WTC11 (cell line): Measurements from ENCODE around the gene NEK6. TPM values are rescaled to one million over a fixed set of nuclear protein-coding genes. Genes with fewer than 3 reads are reported as not detected.

ENCODE experiments used
- ATAC-seq: fragments of 200-7000 bp; cut with Tn5 transposase; 2 replicates; pipeline ENCODE4 v1.10.0; 2021; ENCODE audit warnings: mild to moderate bottlenecking, moderate library complexity
- CTCF ChIA-PET: fragments of 300-600 bp; sonication (Branson Sonifier 250); formaldehyde crosslinking; loops from one replicate; lab custom pipeline; 2021; ENCODE audit warnings: antibody characterized with exemption; lab: Charles Lee
- POLR2A ChIA-PET: fragments of 350-600 bp; sonication (Branson Sonifier 250); formaldehyde crosslinking; loops from one replicate; lab custom pipeline; 2021; ENCODE audit warnings: antibody characterized with exemption; lab: Charles Lee
- DNase-seq: peaks from one replicate; pipeline ENCODE4 v3.0.0; 2021; ENCODE audit warnings: low spot score
- H3K27ac Mint-ChIP-seq: 2 replicates; pipeline ENCODE4 v1.8.0; 2021; ENCODE audit warnings: mixed read lengths
- H3K27me3 Mint-ChIP-seq: 2 replicates; pipeline ENCODE4 v1.8.0; 2021; ENCODE audit warnings: low read depth, mild to moderate bottlenecking, moderate library complexity, mixed read lengths
- H3K36me3 Mint-ChIP-seq: 2 replicates; pipeline ENCODE4 v1.8.0; 2021; ENCODE audit warnings: mixed read lengths
- H3K4me1 Mint-ChIP-seq: 2 replicates; pipeline ENCODE4 v1.8.0; 2022; ENCODE audit warnings: mixed read lengths
- H3K4me3 Mint-ChIP-seq: 2 replicates; pipeline ENCODE4 v1.8.0; 2021; ENCODE audit warnings: mild to moderate bottlenecking, moderate library complexity, mixed read lengths
- H3K9me3 Mint-ChIP-seq: 2 replicates; pipeline ENCODE4 v1.8.0; 2021; ENCODE audit warnings: mixed read lengths
- AFF4 ChIP-seq: sonication (generic); formaldehyde crosslinking; IDR thresholded peaks from 2 replicates; pipeline ENCODE4 v1.8.1; 2023; ENCODE audit warnings: mild to moderate bottlenecking, missing genetic modification reagents, borderline replicate concordance
- E2F5 ChIP-seq: sonication (generic); formaldehyde crosslinking; IDR thresholded peaks from 2 replicates; pipeline ENCODE4 v1.8.1; 2022; ENCODE audit warnings: mild to moderate bottlenecking, moderate library complexity, missing genetic modification reagents
- GTF2I ChIP-seq: fragments of 250-450 bp; sonication (Bioruptor Pico); conservative IDR thresholded peaks from 2 replicates; pipeline ENCODE4 v1.4.0; 2021; ENCODE audit warnings: mild to moderate bottlenecking
- IRF2 ChIP-seq: sonication (generic); formaldehyde crosslinking; IDR thresholded peaks from 2 replicates; pipeline ENCODE4 v1.8.0; 2022; ENCODE audit warnings: low read depth, missing genetic modification reagents, borderline replicate concordance
- MXD4 ChIP-seq: fragments of 250-450 bp; sonication (Bioruptor Pico); IDR thresholded peaks from 2 replicates; pipeline ENCODE4 v1.8.0; 2021; ENCODE audit warnings: mild to moderate bottlenecking, moderate library complexity, borderline replicate concordance
- OVOL2 ChIP-seq: fragments of 250-450 bp; sonication (Bioruptor Pico); IDR thresholded peaks from 2 replicates; pipeline ENCODE4 v1.9.0; 2021; ENCODE audit warnings: mild to moderate bottlenecking, borderline replicate concordance
- PREB ChIP-seq: sonication (generic); formaldehyde crosslinking; IDR thresholded peaks from 2 replicates; pipeline ENCODE4 v1.8.1; 2022; ENCODE audit warnings: mild to moderate bottlenecking, missing genetic modification reagents, moderate library complexity, borderline replicate concordance
- RELA ChIP-seq: sonication (generic); formaldehyde crosslinking; IDR thresholded peaks from 2 replicates; pipeline ENCODE4 v1.8.1; 2022; ENCODE audit warnings: missing genetic modification reagents, mild to moderate bottlenecking, borderline replicate concordance
- SMAD3 ChIP-seq: sonication (generic); formaldehyde crosslinking; IDR thresholded peaks from 2 replicates; pipeline ENCODE4 v1.8.0; 2022; ENCODE audit warnings: missing genetic modification reagents, mild to moderate bottlenecking, borderline replicate concordance
- STAT6 ChIP-seq: sonication (generic); formaldehyde crosslinking; conservative IDR thresholded peaks from 2 replicates; pipeline ENCODE4 v1.8.1; 2023; ENCODE audit warnings: mild to moderate bottlenecking, low read depth, missing genetic modification reagents, moderate library complexity
- TEAD1 ChIP-seq: sonication (generic); formaldehyde crosslinking; IDR thresholded peaks from 2 replicates; pipeline ENCODE4 v1.8.0; 2022; ENCODE audit warnings: mild to moderate bottlenecking, missing genetic modification reagents
- TEAD4 ChIP-seq: sonication (generic); formaldehyde crosslinking; IDR thresholded peaks from 2 replicates; pipeline ENCODE4 v1.8.0; 2022; ENCODE audit warnings: mild to moderate bottlenecking, missing genetic modification reagents
- USF2 ChIP-seq: sonication (generic); formaldehyde crosslinking; IDR thresholded peaks from 2 replicates; pipeline ENCODE4 v1.8.1; 2023; ENCODE audit warnings: mild to moderate bottlenecking, missing genetic modification reagents, moderate library complexity
- ZBTB43 ChIP-seq: sonication (generic); formaldehyde crosslinking; IDR thresholded peaks from 2 replicates; pipeline ENCODE4 v1.8.1; 2023; ENCODE audit warnings: mild to moderate bottlenecking, missing genetic modification reagents
- ZMAT4 ChIP-seq: fragments of 250-450 bp; sonication (Bioruptor Pico); IDR thresholded peaks from 2 replicates; pipeline ENCODE4 v1.9.0; 2021; ENCODE audit warnings: mild to moderate bottlenecking
- ZNF121 ChIP-seq: sonication (generic); formaldehyde crosslinking; IDR thresholded peaks from 2 replicates; pipeline ENCODE4 v1.8.0; 2023; ENCODE audit warnings: missing genetic modification reagents
- ZNF396 ChIP-seq: fragments of 250-450 bp; sonication (Bioruptor Pico); IDR thresholded peaks from 2 replicates; pipeline ENCODE4 v1.8.0; 2021; ENCODE audit warnings: mild to moderate bottlenecking, moderate library complexity, borderline replicate concordance
- ZNF416 ChIP-seq: fragments of 250-450 bp; sonication (Bioruptor Pico); IDR thresholded peaks from 2 replicates; pipeline ENCODE4 v1.9.0; 2021; ENCODE audit warnings: mild to moderate bottlenecking, inconsistent platforms
- ZNF423 ChIP-seq: fragments of 250-450 bp; sonication (Bioruptor Pico); IDR thresholded peaks from 2 replicates; pipeline ENCODE4 v2.1.2; 2022; ENCODE audit warnings: mild to moderate bottlenecking, moderate library complexity
- ZSCAN18 ChIP-seq: fragments of 250-450 bp; sonication (Bioruptor Pico); IDR thresholded peaks from 2 replicates; pipeline ENCODE4 v2.1.2; 2022; ENCODE audit warnings: mild to moderate bottlenecking, moderate library complexity
- total RNA-seq: library from RNA; stranded (reverse); gene quantifications from 3 replicates; pipeline ENCODE4 v1.2.3, GENCODE V29; 2021

The NEK6 gene
- total RNA-seq, 1 experiment from 2014 or later, result 23.0 TPM

- TF ChIP-seq ZMAT4 (CRISPR knock-in tag) (no peak), STAT6 (no peak), PREB (CRISPR knock-in tag) (no peak), OVOL2 (CRISPR knock-in tag) (no peak), TEAD4 (no peak), TEAD1 (CRISPR knock-in tag) (no peak)
These were observed 131.6 kb downstream of the NEK6 start (continued) for GRCh38 chr9:124389146-124389939.

- no peak for DNase-seq
- H3K4me3 Mint-ChIP-seq, result no peak overlapping the region
- no peak for TF ChIP-seq SMAD3 (CRISPR knock-in tag)
- TF ChIP-seq GTF2I, result no peak
- TF ChIP-seq ZSCAN18 (CRISPR knock-in tag), result no peak
- no peak for TF ChIP-seq ZMAT4 (CRISPR knock-in tag)
- no peak for TF ChIP-seq AFF4 (CRISPR knock-in tag)
- TF ChIP-seq ZNF121 (CRISPR knock-in tag), result no peak
- no peak for TF ChIP-seq MXD4
- no peak for TF ChIP-seq E2F5 (CRISPR knock-in tag)
- TF ChIP-seq ZBTB43 (CRISPR knock-in tag), result no peak
- no peak for TF ChIP-seq ZNF423 (CRISPR knock-in tag)
- no peak for TF ChIP-seq RELA (CRISPR knock-in tag)
- no peak for TF ChIP-seq ZNF416 (CRISPR knock-in tag)
- no peak for TF ChIP-seq IRF2 (CRISPR knock-in tag)
- TF ChIP-seq USF2 (CRISPR knock-in tag), result no peak
- no peak for TF ChIP-seq ZNF396 (CRISPR knock-in tag)
- H3K9me3 Mint-ChIP-seq, result no peaks in the 10 kb centered on the region
- ChIA-PET CTCF (interaction anchor here (0.7 to 2.7 kb wide), 6 partner anchors 9 to 458 kb away, joined by 3 to 10 read pairs (median 6); no protein-coding TSS in a partner anchor), POLR2A (no interaction called here)
- H3K27me3 Mint-ChIP-seq, result no peaks in the 10 kb centered on the region
- peaks cover 59% of the 10 kb centered on the region for H3K4me1 Mint-ChIP-seq
- ATAC-seq, result no peak
- H3K27ac Mint-ChIP-seq, result peak overlapping the region; percentile 40; the same call in 1 of the 2 replicates
- no peaks in the 10 kb centered on the region for H3K36me3 Mint-ChIP-seq
These were observed 133.3 kb downstream of the NEK6 start for GRCh38 chr9:124390794-124391658.
